HEK293 (cell line): ENCODE results near the gene MESD.
A peak's percentile ranks its signal among the peaks of the same experiment; 100 is the strongest.

Source experiments
- CTCF ChIA-PET: fragments of 350-600 bp; formaldehyde crosslinking; extraction: SDS; loops from one replicate; lab custom pipeline; 2021; ENCODE audit warnings: antibody characterized with exemption; lab: Yijun Ruan, JAX
- POLR2A ChIA-PET: fragments of 300-600 bp; formaldehyde crosslinking; extraction: SDS; loops from one replicate; lab custom pipeline; 2020; ENCODE audit warnings: antibody characterized with exemption, inconsistent platforms; lab: Yijun Ruan, JAX
- H3K27ac ChIP-seq: fragments of 200-500 bp; sonication (Bioruptor generic); 2 replicates; pipeline ENCODE4 v1.5.1; 2014; ENCODE audit warnings: low read depth, low read length, control low read depth, inconsistent platforms; ENCODE audit errors: extremely low read depth
- H3K36me3 ChIP-seq, 2 experiments: fragments of 200-500 bp in 1 of 2; sonication (Bioruptor generic) in 1 of 2; 1 replicate in 1 of 2; 2 replicates in 1 of 2; pipeline ENCODE4 v1.5.1; 2014 to 2017; ENCODE audit warnings: inconsistent platforms in 2 of 2, low read length in 2 of 2; ENCODE audit not compliant: control insufficient read depth in 2 of 2, insufficient read depth in 1 of 2
- H3K4me1 ChIP-seq: fragments of 200-500 bp; sonication (Bioruptor generic); 2 replicates; pipeline ENCODE4 v1.5.1; 2014; ENCODE audit warnings: mild to moderate bottlenecking, low read length, inconsistent platforms; ENCODE audit not compliant: control insufficient read depth, insufficient read depth
- H3K4me3 ChIP-seq: 2 replicates; pipeline ENCODE4 v1.5.1; 2011; ENCODE audit warnings: low read depth, mild to moderate bottlenecking, control low read depth, low read length, moderate library complexity
- H3K9me3 ChIP-seq: fragments of 200-500 bp; sonication (Bioruptor generic); 2 replicates; pipeline ENCODE4 v1.5.1; 2014; ENCODE audit warnings: low read depth, low read length, inconsistent platforms; ENCODE audit not compliant: control insufficient read depth, insufficient read depth
- GFI1B ChIP-seq: fragments of 450-650 bp; formaldehyde crosslinking; IDR thresholded peaks from 2 replicates; pipeline ENCODE4 v1.5.1; 2016; ENCODE audit warnings: missing biosample characterization, missing genetic modification characterization
- GLIS1 ChIP-seq: fragments of 450-650 bp; formaldehyde crosslinking; IDR thresholded peaks from 2 replicates; pipeline ENCODE4 v1.5.1; 2016; ENCODE audit warnings: missing biosample characterization, missing genetic modification characterization
- INSM2 ChIP-seq: fragments of 450-650 bp; formaldehyde crosslinking; IDR thresholded peaks from 2 replicates; pipeline ENCODE4 v1.5.1; 2016; ENCODE audit warnings: missing biosample characterization, missing genetic modification characterization
- KLF9 ChIP-seq: fragments of 450-650 bp; formaldehyde crosslinking; IDR thresholded peaks from 2 replicates; pipeline ENCODE4 v1.5.1; 2016; ENCODE audit warnings: missing biosample characterization, missing genetic modification characterization, low read depth
- PBX3 ChIP-seq: sonication (generic); formaldehyde crosslinking; IDR thresholded peaks from 2 replicates; pipeline ENCODE4 v1.8.1; 2022; ENCODE audit warnings: mild to moderate bottlenecking, moderate library complexity, missing genetic modification reagents
- SP2 ChIP-seq: fragments of 450-650 bp; formaldehyde crosslinking; IDR thresholded peaks from 2 replicates; pipeline ENCODE4 v1.5.1; 2016; ENCODE audit warnings: missing biosample characterization, missing genetic modification characterization
- WT1 ChIP-seq: fragments of 450-650 bp; formaldehyde crosslinking; IDR thresholded peaks from 2 replicates; pipeline ENCODE4 v1.5.1; 2016; ENCODE audit warnings: missing biosample characterization, missing genetic modification characterization
- ZBTB49 ChIP-seq: fragments of 450-650 bp; formaldehyde crosslinking; IDR thresholded peaks from 2 replicates; pipeline ENCODE4 v1.5.1; 2016; ENCODE audit warnings: missing biosample characterization, missing genetic modification characterization, low read depth
- ZBTB7A ChIP-seq: fragments of 450-650 bp; formaldehyde crosslinking; IDR thresholded peaks from 2 replicates; pipeline ENCODE4 v1.5.1; 2016; ENCODE audit warnings: low read depth, missing biosample characterization, missing genetic modification characterization
- ZFHX2 ChIP-seq: fragments of 450-650 bp; formaldehyde crosslinking; conservative IDR thresholded peaks from 2 replicates; pipeline ENCODE4 v1.5.1; 2016; ENCODE audit warnings: missing biosample characterization, missing genetic modification characterization
- ZFP3 ChIP-seq: fragments of 450-650 bp; formaldehyde crosslinking; IDR thresholded peaks from 2 replicates; pipeline ENCODE4 v1.5.1; 2016; ENCODE audit warnings: low read depth, missing biosample characterization, missing genetic modification characterization
- ZNF214 ChIP-seq: fragments of 450-650 bp; formaldehyde crosslinking; IDR thresholded peaks from 2 replicates; pipeline ENCODE4 v1.5.1; 2017; ENCODE audit warnings: missing biosample characterization, mild to moderate bottlenecking, missing genetic modification characterization, borderline replicate concordance
- ZNF266 ChIP-seq: fragments of 450-650 bp; formaldehyde crosslinking; IDR thresholded peaks from 2 replicates; pipeline ENCODE4 v1.5.1; 2016; ENCODE audit warnings: missing biosample characterization, missing genetic modification characterization, low read depth
- ZNF501 ChIP-seq: fragments of 450-650 bp; formaldehyde crosslinking; IDR thresholded peaks from 2 replicates; pipeline ENCODE4 v1.5.1; 2016; ENCODE audit warnings: missing biosample characterization, missing genetic modification characterization
- ZNF561 ChIP-seq: fragments of 450-650 bp; IDR thresholded peaks from 2 replicates; pipeline ENCODE4 v1.5.1; 2018; ENCODE audit warnings: missing biosample characterization, missing genetic modification characterization, borderline replicate concordance
- ZNF664 ChIP-seq: fragments of 450-650 bp; formaldehyde crosslinking; IDR thresholded peaks from 2 replicates; pipeline ENCODE4 v1.5.1; 2016; ENCODE audit warnings: missing biosample characterization, missing genetic modification characterization
- ZNF677 ChIP-seq: fragments of 450-650 bp; IDR thresholded peaks from 2 replicates; pipeline ENCODE4 v1.5.0; 2018; ENCODE audit warnings: missing biosample characterization, mild to moderate bottlenecking, missing genetic modification characterization, moderate library complexity
- ZNF747 ChIP-seq: fragments of 450-650 bp; formaldehyde crosslinking; IDR thresholded peaks from 2 replicates; pipeline ENCODE4 v1.5.1; 2016; ENCODE audit warnings: missing biosample characterization, missing genetic modification characterization
- ZNF777 ChIP-seq: fragments of 450-650 bp; formaldehyde crosslinking; IDR thresholded peaks from 2 replicates; pipeline ENCODE4 v1.5.1; 2017; ENCODE audit warnings: missing biosample characterization, missing genetic modification characterization, borderline replicate concordance
- ZSCAN16 ChIP-seq: fragments of 450-650 bp; formaldehyde crosslinking; IDR thresholded peaks from 2 replicates; pipeline ENCODE4 v1.5.1; 2016; ENCODE audit warnings: missing biosample characterization, missing genetic modification characterization
- TF ChIP-seq, protein P1 (sequence below): fragments of 450-650 bp; formaldehyde crosslinking; IDR thresholded peaks from 2 replicates; pipeline ENCODE4 v1.5.1; 2016; ENCODE audit warnings: missing biosample characterization, missing genetic modification characterization
- TF ChIP-seq, protein P2 (sequence below): fragments of 450-650 bp; formaldehyde crosslinking; IDR thresholded peaks from 2 replicates; pipeline ENCODE4 v1.5.1; 2016; ENCODE audit warnings: missing biosample characterization, missing genetic modification characterization
- TF ChIP-seq, protein P3 (sequence below): fragments of 450-650 bp; formaldehyde crosslinking; IDR thresholded peaks from 2 replicates; pipeline ENCODE4 v1.5.1; 2016; ENCODE audit warnings: missing biosample characterization, missing genetic modification characterization
- TF ChIP-seq, protein P4 (sequence below): fragments of 450-650 bp; formaldehyde crosslinking; IDR thresholded peaks from 2 replicates; pipeline ENCODE4 v1.5.1; 2016; ENCODE audit warnings: missing biosample characterization, missing genetic modification characterization
- TF ChIP-seq, protein P5 (sequence below): fragments of 450-650 bp; formaldehyde crosslinking; IDR thresholded peaks from 2 replicates; pipeline ENCODE4 v1.5.1; 2017; ENCODE audit warnings: missing biosample characterization, missing genetic modification characterization

Gene MESD

GRCh38 chr15:80978685-80979329, 10.8 kb downstream of the MESD start:
- H3K4me3 ChIP-seq: no peak overlapping the region
- POLR2A ChIA-PET: interaction anchor here (0.7 to 1.2 kb wide), 4 partner anchors 9 to 287 kb away, joined by 3 read pairs; no protein-coding TSS in a partner anchor
- H3K4me1 ChIP-seq: peaks cover 14% of the 10 kb centered on the region
- peaks cover 6 to 19% of the 10 kb centered on the region in 2 experiments; a peak in 2 of 3 replicates for H3K36me3 ChIP-seq
- no peaks in the 10 kb centered on the region for H3K9me3 ChIP-seq
- no peak overlapping the region for H3K27ac ChIP-seq
- CTCF ChIA-PET: interaction anchor here (0.5 to 2.4 kb wide), 14 partner anchors 8 to 288 kb away, joined by 3 to 36 read pairs (median 5); no protein-coding TSS in a partner anchor
- TF ChIP-seq ZNF501 (tag by site-specific recombination) (no peak), PBX3 (CRISPR knock-in tag) (no peak), ZNF777 (tag by site-specific recombination) (no peak), ZNF664 (no peak), ZNF677 (no peak), ZNF214 (tag by site-specific recombination) (no peak), ZSCAN16 (no peak), ZFP3 (tag by site-specific recombination) (no peak), ZNF561 (tag by site-specific recombination) (no peak), ZBTB49 (tag by site-specific recombination) (no peak), ZNF266 (tag by site-specific recombination) (no peak), ZNF747 (tag by site-specific recombination) (no peak), KLF9 (no peak), GFI1B (tag by site-specific recombination) (peak; percentile 83), GLIS1 (tag by site-specific recombination) (no peak), WT1 (tag by site-specific recombination) (peak; percentile 82), ZFHX2 (tag by site-specific recombination) (no peak), ZBTB7A (tag by site-specific recombination) (no peak), SP2 (tag by site-specific recombination) (no peak), INSM2 (tag by site-specific recombination) (no peak)
- TF ChIP-seq, protein P1, sequence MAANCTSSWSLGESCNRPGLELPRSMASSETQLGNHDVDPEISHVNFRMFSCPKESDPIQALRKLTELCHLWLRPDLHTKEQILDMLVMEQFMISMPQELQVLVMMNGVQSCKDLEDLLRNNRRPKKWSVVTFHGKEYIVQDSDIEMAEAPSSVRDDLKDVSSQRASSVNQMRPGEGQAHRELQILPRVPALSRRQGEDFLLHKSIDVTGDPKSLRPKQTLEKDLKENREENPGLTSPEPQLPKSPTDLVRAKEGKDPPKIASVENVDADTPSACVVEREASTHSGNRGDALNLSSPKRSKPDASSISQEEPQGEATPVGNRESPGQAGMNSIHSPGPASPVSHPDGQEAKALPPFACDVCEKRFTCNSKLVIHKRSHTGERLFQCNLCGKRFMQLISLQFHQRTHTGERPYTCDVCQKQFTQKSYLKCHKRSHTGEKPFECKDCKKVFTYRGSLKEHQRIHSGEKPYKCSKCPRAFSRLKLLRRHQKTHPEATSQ (tag by site-specific recombination): no peak
- TF ChIP-seq, protein P2, sequence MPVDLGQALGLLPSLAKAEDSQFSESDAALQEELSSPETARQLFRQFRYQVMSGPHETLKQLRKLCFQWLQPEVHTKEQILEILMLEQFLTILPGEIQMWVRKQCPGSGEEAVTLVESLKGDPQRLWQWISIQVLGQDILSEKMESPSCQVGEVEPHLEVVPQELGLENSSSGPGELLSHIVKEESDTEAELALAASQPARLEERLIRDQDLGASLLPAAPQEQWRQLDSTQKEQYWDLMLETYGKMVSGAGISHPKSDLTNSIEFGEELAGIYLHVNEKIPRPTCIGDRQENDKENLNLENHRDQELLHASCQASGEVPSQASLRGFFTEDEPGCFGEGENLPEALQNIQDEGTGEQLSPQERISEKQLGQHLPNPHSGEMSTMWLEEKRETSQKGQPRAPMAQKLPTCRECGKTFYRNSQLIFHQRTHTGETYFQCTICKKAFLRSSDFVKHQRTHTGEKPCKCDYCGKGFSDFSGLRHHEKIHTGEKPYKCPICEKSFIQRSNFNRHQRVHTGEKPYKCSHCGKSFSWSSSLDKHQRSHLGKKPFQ (tag by site-specific recombination): no peak
- TF ChIP-seq, protein P3, sequence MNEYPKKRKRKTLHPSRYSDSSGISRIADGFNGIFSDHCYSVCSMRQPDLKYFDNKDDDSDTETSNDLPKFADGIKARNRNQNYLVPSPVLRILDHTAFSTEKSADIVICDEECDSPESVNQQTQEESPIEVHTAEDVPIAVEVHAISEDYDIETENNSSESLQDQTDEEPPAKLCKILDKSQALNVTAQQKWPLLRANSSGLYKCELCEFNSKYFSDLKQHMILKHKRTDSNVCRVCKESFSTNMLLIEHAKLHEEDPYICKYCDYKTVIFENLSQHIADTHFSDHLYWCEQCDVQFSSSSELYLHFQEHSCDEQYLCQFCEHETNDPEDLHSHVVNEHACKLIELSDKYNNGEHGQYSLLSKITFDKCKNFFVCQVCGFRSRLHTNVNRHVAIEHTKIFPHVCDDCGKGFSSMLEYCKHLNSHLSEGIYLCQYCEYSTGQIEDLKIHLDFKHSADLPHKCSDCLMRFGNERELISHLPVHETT (tag by site-specific recombination): no peak
- TF ChIP-seq, protein P4, sequence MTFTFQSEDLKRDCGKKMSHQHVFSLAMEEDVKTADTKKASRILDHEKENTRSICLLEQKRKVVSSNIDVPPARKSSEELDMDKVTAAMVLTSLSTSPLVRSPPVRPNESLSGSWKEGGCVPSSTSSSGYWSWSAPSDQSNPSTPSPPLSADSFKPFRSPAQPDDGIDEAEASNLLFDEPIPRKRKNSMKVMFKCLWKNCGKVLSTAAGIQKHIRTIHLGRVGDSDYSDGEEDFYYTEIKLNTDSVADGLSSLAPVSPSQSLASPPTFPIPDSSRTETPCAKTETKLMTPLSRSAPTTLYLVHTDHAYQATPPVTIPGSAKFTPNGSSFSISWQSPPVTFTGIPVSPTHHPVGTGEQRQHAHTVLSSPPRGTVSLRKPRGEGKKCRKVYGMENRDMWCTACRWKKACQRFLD (tag by site-specific recombination): no peak
- TF ChIP-seq, protein P5, sequence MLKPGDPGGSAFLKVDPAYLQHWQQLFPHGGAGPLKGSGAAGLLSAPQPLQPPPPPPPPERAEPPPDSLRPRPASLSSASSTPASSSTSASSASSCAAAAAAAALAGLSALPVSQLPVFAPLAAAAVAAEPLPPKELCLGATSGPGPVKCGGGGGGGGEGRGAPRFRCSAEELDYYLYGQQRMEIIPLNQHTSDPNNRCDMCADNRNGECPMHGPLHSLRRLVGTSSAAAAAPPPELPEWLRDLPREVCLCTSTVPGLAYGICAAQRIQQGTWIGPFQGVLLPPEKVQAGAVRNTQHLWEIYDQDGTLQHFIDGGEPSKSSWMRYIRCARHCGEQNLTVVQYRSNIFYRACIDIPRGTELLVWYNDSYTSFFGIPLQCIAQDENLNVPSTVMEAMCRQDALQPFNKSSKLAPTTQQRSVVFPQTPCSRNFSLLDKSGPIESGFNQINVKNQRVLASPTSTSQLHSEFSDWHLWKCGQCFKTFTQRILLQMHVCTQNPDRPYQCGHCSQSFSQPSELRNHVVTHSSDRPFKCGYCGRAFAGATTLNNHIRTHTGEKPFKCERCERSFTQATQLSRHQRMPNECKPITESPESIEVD (tag by site-specific recombination): peak; percentile 72
